SU-DHL-6 (cell line): ENCODE data around the gene MRPS25.

Experiments used
- H2AFZ ChIP-seq: fragments of 200-600 bp; sonication (generic); 2 replicates; pipeline ENCODE4 v1.6.1; 2014; ENCODE audit warnings: low read depth, mild to moderate bottlenecking, moderate library complexity, mixed read lengths, antibody characterized with exemption, low read length; ENCODE audit not compliant: severe bottlenecking
- H3F3A ChIP-seq: fragments of 200-600 bp; shearing (Covaris generic); 2 replicates; pipeline ENCODE4 v1.6.0; 2016; ENCODE audit warnings: antibody characterized with exemption, mild to moderate bottlenecking; ENCODE audit not compliant: insufficient read depth
- H3K27ac ChIP-seq: fragments of 200-600 bp; sonication (generic); 2 replicates; pipeline ENCODE4 v1.5.1; 2016; ENCODE audit warnings: low read depth, mild to moderate bottlenecking, low read length, moderate library complexity, mixed read lengths
- H3K27me3 ChIP-seq: fragments of 200-600 bp; sonication (generic), shearing (Covaris generic); 2 replicates; pipeline ENCODE4 v1.6.0; 2014; ENCODE audit warnings: mild to moderate bottlenecking, low read length
- H3K36me3 ChIP-seq: fragments of 200-600 bp; sonication (generic); 2 replicates; pipeline ENCODE4 v1.6.1; 2014; ENCODE audit warnings: mild to moderate bottlenecking, low read length, mixed read lengths
- H3K4me2 ChIP-seq: fragments of 300-600, 200-600 bp; shearing (Covaris generic), sonication (generic); 2 replicates; pipeline ENCODE4 v1.6.0; 2014; ENCODE audit warnings: low read length, low read depth, mild to moderate bottlenecking; ENCODE audit not compliant: poor library complexity, severe bottlenecking
- H3K4me3 ChIP-seq: fragments of 200-600 bp; sonication (generic); 2 replicates; pipeline ENCODE4 v1.5.1; 2014; ENCODE audit warnings: antibody characterized with exemption, low read length, mild to moderate bottlenecking, mixed read lengths; ENCODE audit not compliant: insufficient read depth, poor library complexity, severe bottlenecking
- H3K79me2 ChIP-seq: fragments of 200-600 bp; sonication (generic); 2 replicates; pipeline ENCODE4 v1.6.1; 2014; ENCODE audit warnings: mild to moderate bottlenecking, low read length, moderate library complexity; ENCODE audit not compliant: insufficient read depth
- H3K9ac ChIP-seq: fragments of 200-600 bp; sonication (generic); 2 replicates; pipeline ENCODE4 v1.7.0; 2014; ENCODE audit warnings: mild to moderate bottlenecking, low read length
- H3K9me2 ChIP-seq: fragments of 200-600 bp; sonication (generic); replicated peaks from 2 replicates; pipeline ENCODE4 v1.6.1; 2014; ENCODE audit warnings: low read length; ENCODE audit not compliant: insufficient read depth
- H3K9me3 ChIP-seq: fragments of 200-600 bp; sonication (generic); 2 replicates; pipeline ENCODE4 v1.6.1; 2014; ENCODE audit warnings: low read length, mixed read lengths; ENCODE audit not compliant: insufficient read depth
- H4K20me1 ChIP-seq: fragments of 200-600 bp; sonication (generic); 2 replicates; pipeline ENCODE4 v1.6.1; 2014; ENCODE audit warnings: low read depth, mild to moderate bottlenecking, antibody characterized with exemption, low read length, moderate library complexity, mixed read lengths
- EZH2phosphoT487 ChIP-seq: fragments of 200-600 bp; sonication (generic), shearing (Covaris generic); conservative IDR thresholded peaks from 2 replicates; pipeline ENCODE4 v1.6.1; 2018; ENCODE audit warnings: mild to moderate bottlenecking, antibody characterized with exemption, low read length, moderate library complexity, mixed read lengths
- TF ChIP-seq, protein P1 (sequence below): fragments of 200-600 bp; sonication (generic); IDR thresholded peaks from one replicate; pipeline ENCODE4 v1.5.1; 2017; ENCODE audit warnings: antibody characterized with exemption, mild to moderate bottlenecking, low read length, moderate library complexity; ENCODE audit not compliant: insufficient read depth, poor library complexity, severe bottlenecking

Gene MRPS25

GRCh38 chr3:15040844-15041243 lies 24.3 kb downstream of the MRPS25 start:
- H3K4me3 ChIP-seq: no peak overlapping the region
- peaks cover 7% of the 10 kb centered on the region; the same call in 1 of the 2 replicates for H3F3A ChIP-seq
- TF ChIP-seq, protein P1, sequence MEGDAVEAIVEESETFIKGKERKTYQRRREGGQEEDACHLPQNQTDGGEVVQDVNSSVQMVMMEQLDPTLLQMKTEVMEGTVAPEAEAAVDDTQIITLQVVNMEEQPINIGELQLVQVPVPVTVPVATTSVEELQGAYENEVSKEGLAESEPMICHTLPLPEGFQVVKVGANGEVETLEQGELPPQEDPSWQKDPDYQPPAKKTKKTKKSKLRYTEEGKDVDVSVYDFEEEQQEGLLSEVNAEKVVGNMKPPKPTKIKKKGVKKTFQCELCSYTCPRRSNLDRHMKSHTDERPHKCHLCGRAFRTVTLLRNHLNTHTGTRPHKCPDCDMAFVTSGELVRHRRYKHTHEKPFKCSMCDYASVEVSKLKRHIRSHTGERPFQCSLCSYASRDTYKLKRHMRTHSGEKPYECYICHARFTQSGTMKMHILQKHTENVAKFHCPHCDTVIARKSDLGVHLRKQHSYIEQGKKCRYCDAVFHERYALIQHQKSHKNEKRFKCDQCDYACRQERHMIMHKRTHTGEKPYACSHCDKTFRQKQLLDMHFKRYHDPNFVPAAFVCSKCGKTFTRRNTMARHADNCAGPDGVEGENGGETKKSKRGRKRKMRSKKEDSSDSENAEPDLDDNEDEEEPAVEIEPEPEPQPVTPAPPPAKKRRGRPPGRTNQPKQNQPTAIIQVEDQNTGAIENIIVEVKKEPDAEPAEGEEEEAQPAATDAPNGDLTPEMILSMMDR: no peak
- no peak for TF ChIP-seq EZH2phosphoT487
- no peaks in the 10 kb centered on the region; the same call in 1 of the 2 replicates for H3K79me2 ChIP-seq
- H4K20me1 ChIP-seq: no peaks in the 10 kb centered on the region
- H3K9ac ChIP-seq: no peak overlapping the region
- H3K36me3 ChIP-seq: peaks cover 31% of the 10 kb centered on the region
- no peaks in the 10 kb centered on the region for H3K9me3 ChIP-seq
- H2AFZ ChIP-seq: no peak overlapping the region
- no peak overlapping the region for H3K4me2 ChIP-seq
- no peaks in the 10 kb centered on the region for H3K27me3 ChIP-seq
- H3K9me2 ChIP-seq: no peaks in the 10 kb centered on the region
- H3K27ac ChIP-seq: no peak overlapping the region

DNA sequence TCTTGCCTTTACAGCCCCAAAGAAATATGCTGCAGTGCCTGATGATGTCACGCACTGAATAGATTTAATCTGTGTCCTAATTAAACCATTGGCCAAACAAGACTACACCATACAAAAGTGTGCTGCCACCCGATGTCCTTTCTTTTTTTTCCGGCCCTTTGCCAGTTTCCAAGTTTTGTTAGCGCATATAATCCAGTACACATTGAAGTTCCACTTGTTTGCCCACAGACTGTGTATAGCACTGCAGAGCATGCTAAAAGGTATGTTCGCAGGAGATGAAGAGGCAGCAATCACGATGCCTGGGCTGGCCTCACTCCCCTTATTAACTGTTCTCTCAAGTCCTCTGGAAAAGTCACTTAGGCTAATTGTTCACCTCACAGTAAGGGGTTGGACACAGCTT lies 26.8 kb downstream of the MRPS25 start:
- no peaks in the 10 kb centered on the region for H3K9me2 ChIP-seq
- peaks cover 2% of the 10 kb centered on the region; the same call in 1 of the 2 replicates for H3F3A ChIP-seq
- H3K27me3 ChIP-seq: no peaks in the 10 kb centered on the region
- H3K79me2 ChIP-seq: no peaks in the 10 kb centered on the region; the same call in 1 of the 2 replicates
- H3K9me3 ChIP-seq: no peaks in the 10 kb centered on the region
- no peak overlapping the region for H2AFZ ChIP-seq
- H3K27ac ChIP-seq: no peak overlapping the region
- no peaks in the 10 kb centered on the region for H4K20me1 ChIP-seq
- no peak overlapping the region for H3K4me3 ChIP-seq
- no peak overlapping the region for H3K4me2 ChIP-seq
- no peak overlapping the region for H3K9ac ChIP-seq
- H3K36me3 ChIP-seq: peaks cover 23% of the 10 kb centered on the region
- no peak for TF ChIP-seq EZH2phosphoT487
- TF ChIP-seq, protein P1: no peak

- Histone ChIP-seq H3K9me2 (no peaks in the 10 kb centered on the region), H3K27ac (no peak overlapping the region), H3K36me3 (peaks cover 4% of the 10 kb centered on the region; the same call in 1 of the 2 replicates), H3K79me2 (no peaks in the 10 kb centered on the region), H3K4me3 (no peak overlapping the region), H4K20me1 (no peaks in the 10 kb centered on the region), H3F3A (no peaks in the 10 kb centered on the region), H3K9me3 (no peaks in the 10 kb centered on the region), H2AFZ (no peak overlapping the region), H3K27me3 (no peaks in the 10 kb centered on the region), H3K4me2 (no peak overlapping the region), H3K9ac (no peak overlapping the region)
- TF ChIP-seq EZH2phosphoT487: no peak
- TF ChIP-seq, protein P1: no peak
These were observed 32.0 kb downstream of the MRPS25 start for GRCh38 chr3:15033103-15033502.
